Heart left ventricle (tissue), 16 donors: Measurements from ENCODE around the gene GRIN2A. TPM values are rescaled to one million over a fixed set of nuclear protein-coding genes. Genes with fewer than 3 reads are reported as not detected.

ENCODE experiments used
- ATAC-seq, 4 donors: fragments of 200-7000 bp; cut with Tn5 transposase; one replicate each; pipeline ENCODE4 v1.9.1; 2020 to 2022; ENCODE audit warnings: moderate library complexity in 4 of 4, mild to moderate bottlenecking in 3 of 4, moderate number of reproducible peaks in 1 of 4
- DNase-seq, 5 donors: peaks; one replicate each; pipeline ENCODE4 v3.0.0-alpha.2; 2020
- H3K27ac ChIP-seq, 12 donors: fragments of 200-600 bp; sonication (generic) in 4 of 12; one replicate each; pipeline versions ENCODE4 v1.5.0 to v1.8.0; 2016 to 2022; ENCODE audit warnings: mild to moderate bottlenecking in 2 of 12
- H3K27me3 ChIP-seq, 9 donors: fragments of 200-600 bp; sonication (generic) in 2 of 9; one replicate each; pipeline versions ENCODE4 v1.5.1 to v1.8.0; 2016 to 2022; ENCODE audit warnings: mild to moderate bottlenecking in 3 of 9
- H3K36me3 ChIP-seq, 9 donors: fragments of 200-600 bp; sonication (generic) in 2 of 9; one replicate each; pipeline versions ENCODE4 v1.5.0 to v1.8.0; 2018 to 2022; ENCODE audit warnings: mild to moderate bottlenecking in 2 of 9
- H3K4me1 ChIP-seq, 12 donors: fragments of 200-600 bp; sonication (generic) in 4 of 12; one replicate each; pipeline versions ENCODE4 v1.5.0 to v1.8.0; 2016 to 2022; ENCODE audit warnings: mild to moderate bottlenecking in 3 of 12
- H3K4me3 ChIP-seq, 12 donors: fragments of 200-600 bp; sonication (generic) in 4 of 12; one replicate each; pipeline versions ENCODE4 v1.5.0 to v1.8.0; 2017 to 2022; ENCODE audit warnings: mild to moderate bottlenecking in 9 of 12, moderate library complexity in 4 of 12
- H3K9me3 ChIP-seq, 12 donors: fragments of 200-600 bp; sonication (generic) in 4 of 12; one replicate each; pipeline versions ENCODE4 v1.5.0 to v1.8.0; 2016 to 2022; ENCODE audit warnings: mild to moderate bottlenecking in 1 of 12
- CTCF ChIP-seq, 12 donors: fragments of 200-600 bp; sonication (generic) in 4 of 12; IDR thresholded peaks; one replicate each; pipeline versions ENCODE4 v1.5.0 to v1.8.0; 2018 to 2022; ENCODE audit warnings: antibody characterized with exemption in 12 of 12, mild to moderate bottlenecking in 5 of 12
- POLR2A ChIP-seq, 2 donors: fragments of 450-650 bp; IDR thresholded peaks; one replicate each; pipeline ENCODE4 v1.6.1; 2017; ENCODE audit warnings: antibody characterized with exemption in 2 of 2, mild to moderate bottlenecking in 2 of 2, moderate library complexity in 2 of 2
- WGBS, 4 donors: extraction: QIAGEN DNeasy Blood & Tissue Kit in 2 of 4; methylation state at CpG; one replicate each; pipeline versions ENCODE4 v1.1.5 to v1.1.7; 2013 to 2018; 5-methylcytosine and 5-hydroxymethylcytosine counted together
- intact Hi-C, 10 donors: fragments of 100-400 bp; cut with DNase I; formaldehyde crosslinking; loops; one replicate each; pipeline versions ENCODE4 v1.11.1 to v1.14.2; 2022
- polyA plus RNA-seq, 2 donors: library from polyadenylated mRNA; stranded (reverse); fragments of 200-250 nt; gene quantifications; one replicate each; pipeline ENCODE4 v1.2.3, GENCODE V29; 2013
- total RNA-seq, 9 donors: library from RNA; depleted of rRNA in 2 of 9; stranded (reverse); fragments of >200 nt in 2 of 9; fragmentation: NEBNext Ultra II Directional in 3 of 9; extraction: Animal tissue kit (Norgen Biotek cat#: 25700) in 3 of 9; gene quantifications; one replicate each; pipeline versions ENCODE4 v1.1.0 to v1.2.4, GENCODE V29; 2016 to 2023
- donor health status: ischemic (EF 13 %, LVEDD 7.1; RV severe dilation, severe dysfunction).
- donor health status: healthy with polysubstance abuse.
- donor health status: DM: no; HTN: yes; CAD: no.
- donor health status: DM: no; HTN: no; CAD: no.
- donor health status: ischemic (EF 25% LVEDD 6.9; RV normal size, moderate dysfunction).
- donor health status: ischemic (EF 25% LVEDD 5.7; RV mildly dilated, moderate dysfunction).
- donor health status: healthy.
- donor health status: DM: yes; HTN: yes; CAD: no.
- donor health status: ischemic (EF 35%, LVEDD 5.7; RV mildly dilated, moderate dysfunction).
- donor health status: nonischemic (EF 11% LVEDD 7.7; RV severe dilation, severe dysfunction).
- donor health status: DM: yes; HTN: yes; CAD: no.
- donor health status: PGD.
- donor health status: ischemic (EF 29% LVEDD 5.4; RV normal size, mild dysfunction).
- donor health status: nonischemic (EF 23%, LVEDD 6.1; RV moderate dilation, normal function).

The GRIN2A gene
- total and polyA plus RNA-seq, 11 donors: 0.01 to 4.6 (median 2.6) TPM

GRCh38 chr16:9713156-9713555 is 469.1 kb downstream of the GRIN2A start:
- H3K36me3 ChIP-seq: no peaks in the 10 kb centered on the region
- 54 to 66% (median 63%) methylated on average over 1 of the region's 1 CpG for WGBS, 4 donors
- H3K4me1 ChIP-seq: no peaks in the 10 kb centered on the region
- intact Hi-C loops: no loop called here
- ATAC-seq (no peak), DNase-seq (no peak)
- no peaks in the 10 kb centered on the region for H3K27me3 ChIP-seq
- no peak overlapping the region for H3K27ac ChIP-seq
- no peak overlapping the region for H3K4me3 ChIP-seq
- peaks cover 0 to 5% (median 0%) of the 10 kb centered on the region in 12 donors for H3K9me3 ChIP-seq
- TF ChIP-seq POLR2A (IDR thresholded peaks at IDR 0.05): no peak
- no peak for TF ChIP-seq CTCF (IDR thresholded peaks at IDR 0.05)

GRCh38 chr16:9708972-9709620 is 473.1 kb downstream of the GRIN2A start:
- 52 to 70% (median 64%) methylated on average over 5 of the region's 5 CpGs for WGBS, 4 donors
- Histone ChIP-seq H3K4me1 (no peaks in the 10 kb centered on the region), H3K36me3 (no peaks in the 10 kb centered on the region), H3K27me3 (peaks cover 0 to 3% (median 0%) of the 10 kb centered on the region in 9 donors), H3K27ac (no peak overlapping the region), H3K9me3 (no peaks in the 10 kb centered on the region), H3K4me3 (no peak overlapping the region)
- no peak for TF ChIP-seq POLR2A (IDR thresholded peaks at IDR 0.05)
- TF ChIP-seq CTCF (IDR thresholded peaks at IDR 0.05): no peak
- intact Hi-C loops: no loop called here
- ATAC-seq (no peak), DNase-seq (no peak)

GRCh38 chr16:9706217-9706836 is 475.9 kb downstream of the GRIN2A start:
- WGBS, 4 donors: 73 to 79% (median 74%) methylated on average over 6 of the region's 6 CpGs
- no peak for TF ChIP-seq POLR2A (IDR thresholded peaks at IDR 0.05)
- no peak for TF ChIP-seq CTCF (IDR thresholded peaks at IDR 0.05)
- Histone ChIP-seq H3K27me3 (peaks cover 0 to 6% (median 0%) of the 10 kb centered on the region in 9 donors), H3K36me3 (no peaks in the 10 kb centered on the region), H3K9me3 (no peaks in the 10 kb centered on the region), H3K27ac (no peak overlapping the region), H3K4me1 (no peaks in the 10 kb centered on the region), H3K4me3 (no peak overlapping the region)
- ATAC-seq (no peak), DNase-seq (no peak)
- intact Hi-C loops: no loop called here

- ATAC-seq (no peak), DNase-seq (no peak)
- no peaks in the 10 kb centered on the region for H3K36me3 ChIP-seq
- no peak overlapping the region for H3K4me3 ChIP-seq
- no peaks in the 10 kb centered on the region for H3K9me3 ChIP-seq
- no peaks in the 10 kb centered on the region for H3K4me1 ChIP-seq
- H3K27ac ChIP-seq: no peak overlapping the region
- no peak for TF ChIP-seq CTCF (IDR thresholded peaks at IDR 0.05)
- no peak for TF ChIP-seq POLR2A (IDR thresholded peaks at IDR 0.05)
- WGBS, 4 donors: 87 to 96% (median 92%) methylated on average over 1 of the region's 1 CpG
- H3K27me3 ChIP-seq: peaks cover 0 to 13% (median 0%) of the 10 kb centered on the region in 9 donors
- intact Hi-C loops: no loop called here
Measured at GRCh38 chr16:9703731-9704130, 478.5 kb downstream of the GRIN2A start.

Other genes starting within 250 kb of the GRIN2A start
- gene ATF7IP2, start 203.6 kb upstream of the GRIN2A start, total RNA-seq: 10 to 100 TPM; 34.4 to 51.8 (median 43.2) TPM
- gene ATF7IP2, start 203.6 kb upstream of the GRIN2A start, polyA plus RNA-seq: 10 to 100 TPM; 32.4 to 54.7 TPM